ENCODE results near the gene ANKH. TPM values are rescaled to one million over a fixed set of nuclear protein-coding genes. Genes with fewer than 3 reads are reported as not detected.

ANKH gene
- total RNA-seq, 1 experiment from 2014 or later, result 65.2 TPM

- intact Hi-C loops (cut with micrococcal nuclease), result no loop called here
- Histone ChIP-seq H3K9me2 (ENCODE audit: insufficient read depth) (no peaks in the 10 kb centered on the region), H3K27me3 (ENCODE audit: insufficient read depth, low read length) (no peaks in the 10 kb centered on the region), H3K36me3 (ENCODE audit: control insufficient read depth in 1 of 2, insufficient read depth in 2 of 2, low read length in 2 of 2) (no peaks in the 10 kb centered on the region), H3K9ac (ENCODE audit: low read length) (no peak overlapping the region), H3K4me3 (replicated peaks in 1 of 2; ENCODE audit: low read depth in 1 of 2, low read length in 2 of 2) (no peak overlapping the region), H3K79me2 (ENCODE audit: insufficient read depth, low read length) (no peaks in the 10 kb centered on the region), H3K9me3 (ENCODE audit: control insufficient read depth in 1 of 2, insufficient read depth in 1 of 2, low read depth in 1 of 2, low read length in 2 of 2) (no peaks in the 10 kb centered on the region), H4K20me1 (ENCODE audit: insufficient read depth) (no peaks in the 10 kb centered on the region), H2AFZ (ENCODE audit: low read depth, low read length, poor library complexity, severe bottlenecking) (no peak overlapping the region), H3K27ac (ENCODE audit: low read depth, low read length) (no peak overlapping the region), H3K4me1 (ENCODE audit: control insufficient read depth in 1 of 2, insufficient read depth in 2 of 2, low read length in 2 of 2) (peaks cover 6 to 13% of the 10 kb centered on the region in 2 experiments; a peak in 2 of 4 replicates), H3K4me2 (ENCODE audit: low read length) (no peak overlapping the region)
- no peak for ATAC-seq
- ChIA-PET CTCF (no interaction called here), POLR2A (no interaction called here), RAD21 (ENCODE audit: low non-redundant PET in 1 of 2, low total read pairs in 2 of 2, uncharacterized antibody in 2 of 2, unreplicated experiment in 2 of 2) (no interaction called here)
- TF ChIP-seq MAX (IDR thresholded peaks at IDR 0.05) (no peak), FOSL1 (IDR thresholded peaks at IDR 0.05; ENCODE audit: low read depth) (no peak), CTCF (IDR thresholded peaks at IDR 0.05 in 2 of 3, conservative IDR thresholded peaks at IDR 0.05 in 1 of 3; ENCODE audit: borderline replicate concordance in 1 of 3, insufficient read depth in 1 of 3, low read depth in 2 of 3, low read length in 2 of 3) (no peak), CBX3 (IDR thresholded peaks at IDR 0.05; ENCODE audit: low read depth) (no peak), ZFX (IDR thresholded peaks at IDR 0.05) (no peak), SP1 (IDR thresholded peaks at IDR 0.05; ENCODE audit: low read depth) (no peak), ELF1 (IDR thresholded peaks at IDR 0.05; ENCODE audit: borderline replicate concordance, low read depth) (no peak)
- no peak for DNase-seq (ENCODE audit: low read depth, low spot score)
- no TSS peak for BruUV-seq (replicated peaks)
Observed at GRCh38 chr5:14782591-14782990, 89.0 kb downstream of the ANKH start.

GRCh38 chr5:14781106-14781505 lies 90.5 kb downstream of the ANKH start:
- CTCF ChIA-PET, result no interaction called here

More at GRCh38 chr5:14781106-14781505, 90.5 kb downstream of the ANKH start:
- H4K20me1 ChIP-seq (ENCODE audit: insufficient read depth), result no peaks in the 10 kb centered on the region
- H3K27ac ChIP-seq (ENCODE audit: low read depth, low read length), result no peak overlapping the region
- no peaks in the 10 kb centered on the region for H3K27me3 ChIP-seq (ENCODE audit: insufficient read depth, low read length)
- POLR2A ChIA-PET, result no interaction called here
- H3K9me3 ChIP-seq (ENCODE audit: control insufficient read depth in 1 of 2, insufficient read depth in 1 of 2, low read depth in 1 of 2, low read length in 2 of 2), result no peaks in the 10 kb centered on the region
- H3K9ac ChIP-seq (ENCODE audit: low read length), result no peak overlapping the region
- no peaks in the 10 kb centered on the region for H3K36me3 ChIP-seq (ENCODE audit: control insufficient read depth in 1 of 2, insufficient read depth in 2 of 2, low read length in 2 of 2)
- H3K4me3 ChIP-seq (replicated peaks in 1 of 2; ENCODE audit: low read depth in 1 of 2, low read length in 2 of 2), result no peak overlapping the region
- H3K4me2 ChIP-seq (ENCODE audit: low read length), result no peak overlapping the region
- DNase-seq (ENCODE audit: low read depth, low spot score) (no peak), ATAC-seq (no peak)
- intact Hi-C loops (cut with micrococcal nuclease), result no loop called here
- no peak overlapping the region for H2AFZ ChIP-seq (ENCODE audit: low read depth, low read length, poor library complexity, severe bottlenecking)
- H3K9me2 ChIP-seq (ENCODE audit: insufficient read depth), result no peaks in the 10 kb centered on the region
- BruUV-seq (replicated peaks), result no TSS peak
- H3K4me1 ChIP-seq (ENCODE audit: control insufficient read depth in 1 of 2, insufficient read depth in 2 of 2, low read length in 2 of 2), result peaks cover 8 to 19% of the 10 kb centered on the region in 2 experiments; a peak in 3 of 4 replicates
- H3K79me2 ChIP-seq (ENCODE audit: insufficient read depth, low read length), result no peaks in the 10 kb centered on the region
- no peak for TF ChIP-seq ATF3 (IDR thresholded peaks at IDR 0.05)
- no peak for TF ChIP-seq POLR2AphosphoS5 (IDR thresholded peaks at IDR 0.05; ENCODE audit: low read depth, low read length)
- no peak for TF ChIP-seq ZNF274 (IDR thresholded peaks at IDR 0.05; ENCODE audit: low read depth, low read length)
- TF ChIP-seq CBX3 (IDR thresholded peaks at IDR 0.05; ENCODE audit: low read depth), result no peak
- no peak for TF ChIP-seq ELF1 (IDR thresholded peaks at IDR 0.05; ENCODE audit: borderline replicate concordance, low read depth)
- no peak for TF ChIP-seq SRF (IDR thresholded peaks at IDR 0.05; ENCODE audit: low read depth)
- no peak for TF ChIP-seq CEBPB (IDR thresholded peaks at IDR 0.05; ENCODE audit: low read depth)
- no peak for TF ChIP-seq ZFX (IDR thresholded peaks at IDR 0.05)
- RAD21 ChIA-PET (ENCODE audit: low non-redundant PET in 1 of 2, low total read pairs in 2 of 2, uncharacterized antibody in 2 of 2, unreplicated experiment in 2 of 2), result no interaction called here
